Measurements from ENCODE around the gene GPR139.

GRCh38 chr16:20051611-20052010 lies 22.1 kb downstream of the GPR139 start:
- no peak for TF ChIP-seq CTCF (IDR thresholded peaks at IDR 0.05)
- TF ChIP-seq POLR2A (IDR thresholded peaks at IDR 0.05), result no peak
